SK-N-SH (cell line): ENCODE data around the gene CFAP52. TPM values are rescaled to one million over a fixed set of nuclear protein-coding genes. Genes with fewer than 3 reads are reported as not detected.
A peak's percentile ranks its signal among the peaks of the same experiment; 100 is the strongest.

Source experiments
- CTCF ChIA-PET: fragments of 300-600, 350-600 bp; formaldehyde crosslinking; extraction: SDS; loops from one replicate; lab custom pipeline; 2021; lab: Yijun Ruan, JAX
- POLR2A ChIA-PET: fragments of 350-600 bp; sonication (Branson Sonifier 250); formaldehyde crosslinking; extraction: SDS; loops from one replicate; lab custom pipeline; 2020; ENCODE audit warnings: antibody characterized with exemption, inconsistent platforms; lab: Yijun Ruan, JAX
- DNase-seq: peaks from one replicate; pipeline ENCODE4 v3.0.0; 2012
- H2AFZ ChIP-seq: fragments of 200-600 bp; sonication (generic); 2 replicates; pipeline ENCODE4 v1.8.1; 2016; ENCODE audit warnings: antibody characterized with exemption, mild to moderate bottlenecking, low read depth
- H3F3A ChIP-seq: fragments of 200-600 bp; sonication (generic); replicated peaks from 2 replicates; pipeline ENCODE3; 2016; ENCODE audit warnings: antibody characterized with exemption, mild to moderate bottlenecking; ENCODE audit not compliant: insufficient read depth
- H3K27ac ChIP-seq, 2 experiments: fragments of 200-500 bp in 1 of 2; fragments of 200-600 bp in 1 of 2; sonication (Bioruptor generic) in 1 of 2; sonication (generic), shearing (Covaris generic) in 1 of 2; 2 replicates each; pipeline versions ENCODE4 v1.5.1 to v1.6.1; 2014 to 2016; ENCODE audit warnings: low read depth in 2 of 2, inconsistent platforms in 1 of 2, low read length in 1 of 2, mild to moderate bottlenecking in 1 of 2, mixed read lengths in 1 of 2
- H3K27me3 ChIP-seq: fragments of 200-600 bp; sonication (generic), shearing (Covaris generic); 2 replicates; pipeline ENCODE4 v1.6.1; 2016; ENCODE audit warnings: mixed run types; ENCODE audit not compliant: insufficient read depth
- H3K36me3 ChIP-seq, 2 experiments: fragments of 200-500 bp in 1 of 2; fragments of 200-600 bp in 1 of 2; sonication (Bioruptor generic) in 1 of 2; sonication (generic) in 1 of 2; replicated peaks in 1 of 2; 2 replicates each; pipeline versions ENCODE3 to v1.5.1; 2014 to 2016; ENCODE audit warnings: low read length in 1 of 2, mild to moderate bottlenecking in 1 of 2; ENCODE audit not compliant: insufficient read depth in 2 of 2, control insufficient read depth in 1 of 2
- H3K4me1 ChIP-seq, 2 experiments: fragments of 200-500 bp in 1 of 2; fragments of 200-600 bp in 1 of 2; sonication (Bioruptor generic) in 1 of 2; sonication (generic), shearing (Covaris generic) in 1 of 2; 2 replicates each; pipeline versions ENCODE4 v1.5.1 to v1.6.1; 2014 to 2016; ENCODE audit warnings: low read depth in 1 of 2, low read length in 1 of 2, mixed run types in 1 of 2; ENCODE audit not compliant: insufficient read depth in 2 of 2, control insufficient read depth in 1 of 2
- H3K4me2 ChIP-seq: fragments of 200-600 bp; sonication (generic), shearing (Covaris generic); 2 replicates; pipeline ENCODE4 v1.6.1; 2017; ENCODE audit warnings: mixed run types
- H3K4me3 ChIP-seq, 2 experiments: fragments of 200-500 bp in 1 of 2; fragments of 200-600 bp in 1 of 2; sonication (Bioruptor generic) in 1 of 2; sonication (generic), shearing (Covaris generic) in 1 of 2; 2 replicates each; pipeline versions ENCODE4 v1.5.1 to v1.8.1; 2014 to 2016; ENCODE audit warnings: low read depth in 2 of 2, inconsistent platforms in 1 of 2, low read length in 1 of 2, mild to moderate bottlenecking in 1 of 2, mixed read lengths in 1 of 2, moderate library complexity in 1 of 2
- H3K79me2 ChIP-seq: fragments of 200-600 bp; sonication (generic); 2 replicates; pipeline ENCODE4 v1.8.1; 2017; ENCODE audit warnings: mild to moderate bottlenecking; ENCODE audit not compliant: insufficient read depth
- H3K9ac ChIP-seq: fragments of 200-600 bp; sonication (generic); 2 replicates; pipeline ENCODE4 v1.6.1; 2017; ENCODE audit warnings: mixed run types
- H3K9me2 ChIP-seq: fragments of 200-600 bp; sonication (generic); 2 replicates; pipeline ENCODE4 v1.6.1; 2017; ENCODE audit warnings: mixed run types
- H3K9me3 ChIP-seq: fragments of 200-600 bp; sonication (generic); 2 replicates; pipeline ENCODE4 v1.6.1; 2017; ENCODE audit warnings: mixed run types, mild to moderate bottlenecking, moderate library complexity
- H4K20me1 ChIP-seq: fragments of 200-600 bp; sonication (generic); 2 replicates; pipeline ENCODE4 v1.6.1; 2017; ENCODE audit warnings: mild to moderate bottlenecking, mixed run types; ENCODE audit not compliant: insufficient read depth
- CHD2 ChIP-seq: fragments of 150-350 bp; IDR thresholded peaks from 2 replicates; pipeline ENCODE4 v1.6.1; 2018; ENCODE audit warnings: low read length; ENCODE audit not compliant: partially characterized antibody
- EP300 ChIP-seq, 2 experiments: IDR thresholded peaks; 2 replicates each; pipeline versions ENCODE4 v1.4.0 to v1.6.1; 2012; ENCODE audit warnings: borderline replicate concordance in 1 of 2, low read depth in 1 of 2, low read length in 1 of 2
- EZH2phosphoT487 ChIP-seq: fragments of 200-600 bp; sonication (generic); IDR thresholded peaks from 2 replicates; pipeline ENCODE4 v1.6.1; 2017; ENCODE audit warnings: low read depth, mixed run types, mild to moderate bottlenecking, antibody characterized with exemption, moderate library complexity, borderline replicate concordance
- FOSL2 ChIP-seq: IDR thresholded peaks from 2 replicates; pipeline ENCODE4 v1.4.0; 2012; ENCODE audit warnings: low read depth, mild to moderate bottlenecking, moderate library complexity, borderline replicate concordance
- GABPA ChIP-seq: IDR thresholded peaks from 2 replicates; pipeline ENCODE4 v1.4.0; 2012; ENCODE audit warnings: low read depth, mild to moderate bottlenecking
- GATA2 ChIP-seq: sonication (generic); formaldehyde crosslinking; IDR thresholded peaks from 2 replicates; pipeline ENCODE4 v1.5.0; 2020; ENCODE audit warnings: mild to moderate bottlenecking, missing genetic modification reagents
- JUND ChIP-seq: IDR thresholded peaks from 2 replicates; pipeline ENCODE4 v1.4.0; 2012
- MXI1 ChIP-seq: IDR thresholded peaks from 2 replicates; pipeline ENCODE4 v1.6.1; 2012; ENCODE audit warnings: mild to moderate bottlenecking, low read depth, low read length, improper control_type of control experiment
- NFIC ChIP-seq: IDR thresholded peaks from 2 replicates; pipeline ENCODE4 v1.4.0; 2012; ENCODE audit warnings: borderline replicate concordance
- NRF1 ChIP-seq: IDR thresholded peaks from 2 replicates; pipeline ENCODE4 v1.6.1; 2012; ENCODE audit warnings: low read depth, mild to moderate bottlenecking, low read length
- RAD21 ChIP-seq: IDR thresholded peaks from 2 replicates; pipeline ENCODE4 v1.6.1; 2012; ENCODE audit warnings: mild to moderate bottlenecking, low read length
- RCOR1 ChIP-seq: fragments of 150-350 bp; IDR thresholded peaks from 2 replicates; pipeline ENCODE4 v1.6.1; 2017; ENCODE audit warnings: antibody characterized with exemption, low read length
- SMC3 ChIP-seq: IDR thresholded peaks from 2 replicates; pipeline ENCODE4 v1.6.1; 2012; ENCODE audit warnings: low read depth, low read length, improper control_type of control experiment
- TAF1 ChIP-seq: IDR thresholded peaks from 2 replicates; pipeline ENCODE4 v1.6.1; 2012; ENCODE audit warnings: low read depth, mild to moderate bottlenecking, low read length, moderate library complexity, borderline replicate concordance
- TEAD4 ChIP-seq: IDR thresholded peaks from 2 replicates; pipeline ENCODE4 v1.4.0; 2012; ENCODE audit warnings: mild to moderate bottlenecking, borderline replicate concordance; ENCODE audit not compliant: insufficient read depth
- WGBS: methylation state at CpG from one replicate; pipeline ENCODE4 v1.1.6; 2017; ENCODE audit warnings: low lambda C conversion rate; 5-methylcytosine and 5-hydroxymethylcytosine counted together
- polyA plus RNA-seq, 3 experiments: library from polyadenylated mRNA; depleted of rRNA; stranded (reverse); fragments of >200 nt; gene quantifications; 2 replicates each; pipeline ENCODE4 v1.2.3, GENCODE V29; 2012
- TF ChIP-seq, protein P1 (sequence below): fragments of 200-600 bp; sonication (generic); IDR thresholded peaks from 2 replicates; pipeline ENCODE4 v1.6.1; 2017; ENCODE audit warnings: antibody characterized with exemption, mild to moderate bottlenecking, moderate library complexity
- TF ChIP-seq, protein P2 (sequence below): fragments of 150-350 bp; IDR thresholded peaks from 2 replicates; pipeline ENCODE4 v1.6.1; 2017; ENCODE audit warnings: antibody characterized with exemption, low read length, low read depth, borderline replicate concordance

Gene CFAP52, protein sequence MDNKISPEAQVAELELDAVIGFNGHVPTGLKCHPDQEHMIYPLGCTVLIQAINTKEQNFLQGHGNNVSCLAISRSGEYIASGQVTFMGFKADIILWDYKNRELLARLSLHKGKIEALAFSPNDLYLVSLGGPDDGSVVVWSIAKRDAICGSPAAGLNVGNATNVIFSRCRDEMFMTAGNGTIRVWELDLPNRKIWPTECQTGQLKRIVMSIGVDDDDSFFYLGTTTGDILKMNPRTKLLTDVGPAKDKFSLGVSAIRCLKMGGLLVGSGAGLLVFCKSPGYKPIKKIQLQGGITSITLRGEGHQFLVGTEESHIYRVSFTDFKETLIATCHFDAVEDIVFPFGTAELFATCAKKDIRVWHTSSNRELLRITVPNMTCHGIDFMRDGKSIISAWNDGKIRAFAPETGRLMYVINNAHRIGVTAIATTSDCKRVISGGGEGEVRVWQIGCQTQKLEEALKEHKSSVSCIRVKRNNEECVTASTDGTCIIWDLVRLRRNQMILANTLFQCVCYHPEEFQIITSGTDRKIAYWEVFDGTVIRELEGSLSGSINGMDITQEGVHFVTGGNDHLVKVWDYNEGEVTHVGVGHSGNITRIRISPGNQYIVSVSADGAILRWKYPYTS
- 0.11 and 0.26 TPM in 2 replicates for polyA plus RNA-seq (2012; rRNA removed)
- 0.05 and 0.28 TPM in 2 replicates for polyA plus RNA-seq (2012; cell fraction: cytosol; rRNA removed)
- 0.05 and 0.87 TPM in 2 replicates for polyA plus RNA-seq (2012; cell fraction: nucleus; rRNA removed)

DNA sequence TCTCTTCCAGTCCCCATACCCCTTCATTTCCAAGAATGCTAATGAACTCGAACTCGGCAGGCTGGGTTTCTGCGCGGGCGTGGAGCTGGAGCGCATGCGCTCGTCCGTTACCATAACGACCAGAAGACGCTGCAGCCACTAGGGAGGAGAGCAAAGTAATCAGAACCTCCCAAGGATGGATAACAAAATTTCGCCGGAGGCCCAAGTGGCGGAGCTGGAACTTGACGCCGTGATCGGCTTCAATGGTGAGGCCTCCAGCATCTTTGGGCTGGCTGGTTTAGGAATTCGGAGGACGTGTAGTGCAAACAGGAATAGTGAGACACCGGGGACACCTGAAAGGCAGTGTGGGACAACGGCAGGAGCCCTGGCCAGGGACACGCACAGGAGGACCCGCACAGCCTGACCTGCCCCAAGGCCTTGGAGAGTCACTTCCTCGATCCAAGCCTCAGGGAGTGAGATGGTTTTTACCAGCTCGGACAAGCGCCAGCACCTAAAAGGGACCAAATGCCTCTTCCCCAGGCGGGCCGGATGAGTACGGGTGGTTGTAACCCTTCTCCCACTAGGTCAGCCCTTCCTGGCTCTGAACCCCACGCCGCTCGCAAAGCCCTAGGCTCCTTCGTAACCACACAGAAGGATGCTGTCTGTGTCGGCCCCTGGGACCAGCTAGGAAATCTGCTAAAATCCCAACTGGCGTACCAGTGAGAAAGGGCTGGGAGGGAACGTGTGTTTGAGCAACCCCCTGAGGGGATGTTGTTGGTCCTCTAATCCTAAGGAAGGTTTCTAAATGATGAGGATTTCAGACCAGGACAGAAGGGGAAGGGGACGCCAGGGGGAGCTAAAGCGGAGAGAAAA is at the start of gene CFAP52:
TSS of gene CFAP52 (plus strand) at position 122 of the 852 bp plus-strand sequence. CDS start at position 176, 54 bp downstream.
- no peaks in the 10 kb centered on the region for H3K9me3 ChIP-seq
- peak within 1 kb of the TSS; percentile 89 to 94 for H3K4me3 ChIP-seq
- TF ChIP-seq RCOR1 (peak; percentile 62; the same call in 1 of the 2 replicates), RAD21 (peak; percentile 64), TAF1 (no peak), NRF1 (peak; percentile 94), SMC3 (peak; percentile 47), FOSL2 (no peak), MXI1 (peak; percentile 82)
- TF ChIP-seq, protein P1, sequence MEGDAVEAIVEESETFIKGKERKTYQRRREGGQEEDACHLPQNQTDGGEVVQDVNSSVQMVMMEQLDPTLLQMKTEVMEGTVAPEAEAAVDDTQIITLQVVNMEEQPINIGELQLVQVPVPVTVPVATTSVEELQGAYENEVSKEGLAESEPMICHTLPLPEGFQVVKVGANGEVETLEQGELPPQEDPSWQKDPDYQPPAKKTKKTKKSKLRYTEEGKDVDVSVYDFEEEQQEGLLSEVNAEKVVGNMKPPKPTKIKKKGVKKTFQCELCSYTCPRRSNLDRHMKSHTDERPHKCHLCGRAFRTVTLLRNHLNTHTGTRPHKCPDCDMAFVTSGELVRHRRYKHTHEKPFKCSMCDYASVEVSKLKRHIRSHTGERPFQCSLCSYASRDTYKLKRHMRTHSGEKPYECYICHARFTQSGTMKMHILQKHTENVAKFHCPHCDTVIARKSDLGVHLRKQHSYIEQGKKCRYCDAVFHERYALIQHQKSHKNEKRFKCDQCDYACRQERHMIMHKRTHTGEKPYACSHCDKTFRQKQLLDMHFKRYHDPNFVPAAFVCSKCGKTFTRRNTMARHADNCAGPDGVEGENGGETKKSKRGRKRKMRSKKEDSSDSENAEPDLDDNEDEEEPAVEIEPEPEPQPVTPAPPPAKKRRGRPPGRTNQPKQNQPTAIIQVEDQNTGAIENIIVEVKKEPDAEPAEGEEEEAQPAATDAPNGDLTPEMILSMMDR: peak; percentile 83
- no peaks in the 10 kb centered on the region for H4K20me1 ChIP-seq
- H3F3A ChIP-seq: peaks cover 15% of the 10 kb centered on the region
- WGBS: 18% methylated on average over 31 of the region's 38 CpGs
- peak within 1 kb of the TSS; percentile 77 for H3K4me2 ChIP-seq
- peak within 1 kb of the TSS; percentile 75 for H3K9ac ChIP-seq
- POLR2A ChIA-PET: no interaction called here
- no peaks in the 10 kb centered on the region for H3K36me3 ChIP-seq
- peaks cover 13% of the 10 kb centered on the region for H3K79me2 ChIP-seq
- H3K27ac ChIP-seq: peak within 1 kb of the TSS; percentile 38 to 61; a peak in 3 of 4 replicates
- DNase-seq: peak; percentile 82
- CTCF ChIA-PET: interaction anchor here (0.6 to 2.7 kb wide), 21 partner anchors 11 to 407 kb away, joined by 3 to 28 read pairs (median 4); no protein-coding TSS in a partner anchor
- H2AFZ ChIP-seq: peak within 1 kb of the TSS; percentile 99
- peaks cover 0 to 10% of the 10 kb centered on the region in 2 experiments; a peak in 2 of 4 replicates for H3K4me1 ChIP-seq
- H3K9me2 ChIP-seq: no peaks in the 10 kb centered on the region
- no peaks in the 10 kb centered on the region for H3K27me3 ChIP-seq

DNA sequence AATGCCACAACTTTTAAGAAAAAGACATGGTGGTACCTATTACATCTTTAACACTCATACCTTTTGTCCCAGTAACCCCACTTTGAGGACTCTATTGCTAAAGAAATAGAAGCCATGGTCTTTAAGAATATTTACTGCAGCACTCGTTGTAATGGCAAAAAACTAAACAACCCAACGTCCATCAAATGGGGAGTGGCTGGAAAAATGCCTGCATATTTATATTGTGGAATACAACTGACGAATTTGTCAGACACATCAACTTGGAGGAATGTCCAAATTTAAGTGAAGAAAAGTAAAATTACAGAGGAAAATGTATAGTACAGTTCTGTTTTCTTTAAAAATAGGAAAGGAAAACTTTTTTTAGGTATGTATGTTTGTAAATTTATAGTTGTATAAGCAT is 48.7 kb upstream of the CFAP52 start:
- WGBS: 74% methylated on average over 3 of the region's 3 CpGs
- POLR2A ChIA-PET: no interaction called here
- TF ChIP-seq JUND (no peak), TAF1 (no peak), CHD2 (no peak), GATA2 (CRISPR knock-in tag) (no peak), GABPA (no peak), FOSL2 (no peak), NFIC (no peak), TEAD4 (no peak), EZH2phosphoT487 (no peak), RAD21 (no peak), NRF1 (no peak), EP300 (IDR thresholded peaks at IDR 0.05; ENCODE audit: borderline replicate concordance in 1 of 2, low read depth in 1 of 2, low read length in 1 of 2) (no peak), RCOR1 (no peak)
- TF ChIP-seq, protein P2, sequence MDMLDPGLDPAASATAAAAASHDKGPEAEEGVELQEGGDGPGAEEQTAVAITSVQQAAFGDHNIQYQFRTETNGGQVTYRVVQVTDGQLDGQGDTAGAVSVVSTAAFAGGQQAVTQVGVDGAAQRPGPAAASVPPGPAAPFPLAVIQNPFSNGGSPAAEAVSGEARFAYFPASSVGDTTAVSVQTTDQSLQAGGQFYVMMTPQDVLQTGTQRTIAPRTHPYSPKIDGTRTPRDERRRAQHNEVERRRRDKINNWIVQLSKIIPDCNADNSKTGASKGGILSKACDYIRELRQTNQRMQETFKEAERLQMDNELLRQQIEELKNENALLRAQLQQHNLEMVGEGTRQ: no peak
- TF ChIP-seq, protein P1: no peak

More for the DNA sequence above, 48.7 kb upstream of the CFAP52 start:
- Histone ChIP-seq H3K9ac (no peak overlapping the region), H3K9me2 (no peaks in the 10 kb centered on the region), H2AFZ (no peak overlapping the region), H3K79me2 (no peaks in the 10 kb centered on the region), H3K4me3 (no peak overlapping the region; a peak in 1 of 4 replicates), H3K36me3 (no peaks in the 10 kb centered on the region), H3K27ac (no peak overlapping the region), H3K4me2 (no peak overlapping the region), H3K4me1 (no peaks in the 10 kb centered on the region), H4K20me1 (no peaks in the 10 kb centered on the region), H3K9me3 (no peaks in the 10 kb centered on the region), H3K27me3 (no peaks in the 10 kb centered on the region), H3F3A (no peaks in the 10 kb centered on the region)
- CTCF ChIA-PET: no interaction called here
- DNase-seq: no peak
